GM21447 (cell line): ENCODE results near the gene ZDHHC3.

Experiments used
- ATAC-seq: cut with Tn5 transposase; IDR thresholded peaks from one replicate; pipeline ENCODE4 v1.9.1; 2021; ENCODE audit not compliant: unreplicated experiment

Gene ZDHHC3

GRCh38 chr3:44976002-44976815 lies at the start of gene ZDHHC3, which contains the start of gene EXOSC7:
TSS of gene ZDHHC3 (minus strand) at chr3:44976174. CDS start at chr3:44959436, 16,738 bp downstream.
TSS of gene EXOSC7 (plus strand) at chr3:44976244. CDS start at chr3:44976278, 34 bp downstream.
- ATAC-seq: peak; percentile 66

GRCh38 chr3:45024542-45025255 lies 48.7 kb upstream of the ZDHHC3 start:
- no peak for ATAC-seq

GRCh38 chr3:45023675-45024074 lies 47.7 kb upstream of the ZDHHC3 start:
- no peak for ATAC-seq

GRCh38 chr3:45021524-45022297 lies 45.7 kb upstream of the ZDHHC3 start:
- ATAC-seq: no peak

GRCh38 chr3:45020534-45020933 lies 44.6 kb upstream of the ZDHHC3 start:
- no peak for ATAC-seq

- ATAC-seq: no peak
These were observed 41.8 kb upstream of the ZDHHC3 start for GRCh38 chr3:45017821-45018220.

- ATAC-seq: no peak
These were observed 40.9 kb upstream of the ZDHHC3 start for GRCh38 chr3:45016916-45017315.

GRCh38 chr3:45012577-45012976 lies 36.6 kb upstream of the ZDHHC3 start:
- no peak for ATAC-seq

- no peak for ATAC-seq
These were observed 36.0 kb upstream of the ZDHHC3 start for GRCh38 chr3:45011756-45012508.

- no peak for ATAC-seq
These were observed 34.9 kb upstream of the ZDHHC3 start for GRCh38 chr3:45010811-45011333.

- no peak for ATAC-seq
These were observed 33.9 kb upstream of the ZDHHC3 start for GRCh38 chr3:45009868-45010267.

GRCh38 chr3:45008117-45008516 lies 32.1 kb upstream of the ZDHHC3 start:
- ATAC-seq: no peak

- ATAC-seq: no peak
These were observed 31.1 kb upstream of the ZDHHC3 start for GRCh38 chr3:45007091-45007490.

- no peak for ATAC-seq
These were observed 27.9 kb upstream of the ZDHHC3 start for GRCh38 chr3:45003859-45004258.

GRCh38 chr3:45003406-45003805 lies 27.4 kb upstream of the ZDHHC3 start:
- ATAC-seq: no peak

GRCh38 chr3:45002720-45003119 lies 26.7 kb upstream of the ZDHHC3 start:
- ATAC-seq: no peak

GRCh38 chr3:45002139-45002660 lies 26.2 kb upstream of the ZDHHC3 start:
- no peak for ATAC-seq

- no peak for ATAC-seq
These were observed 25.8 kb upstream of the ZDHHC3 start for GRCh38 chr3:45001738-45002137.

GRCh38 chr3:45000823-45001222 lies 24.8 kb upstream of the ZDHHC3 start:
- no peak for ATAC-seq

GRCh38 chr3:44999782-45000181 lies 23.8 kb upstream of the ZDHHC3 start:
- ATAC-seq: no peak
